GM19397 (cell line): ENCODE results near the gene TAF4.

ENCODE experiments used
- ATAC-seq: cut with Tn5 transposase; IDR thresholded peaks from one replicate; pipeline ENCODE4 v1.9.1; 2021; ENCODE audit warnings: mild to moderate bottlenecking, moderate library complexity; ENCODE audit not compliant: unreplicated experiment

The TAF4 gene

GRCh38 chr20:61968036-61968810 lies 97.5 kb downstream of the TAF4 start:
- ATAC-seq: no peak

GRCh38 chr20:61967300-61967699 lies 98.4 kb downstream of the TAF4 start:
- no peak for ATAC-seq

GRCh38 chr20:61966492-61967244 lies 99.0 kb downstream of the TAF4 start:
- no peak for ATAC-seq

- ATAC-seq: no peak
Measured at GRCh38 chr20:61965606-61966491, 99.8 kb downstream of the TAF4 start.

- ATAC-seq: no peak
Measured at GRCh38 chr20:61964675-61965605, 100.7 kb downstream of the TAF4 start.

- ATAC-seq: no peak
Measured at GRCh38 chr20:61963885-61964674, 101.6 kb downstream of the TAF4 start.

GRCh38 chr20:61963149-61963548 lies 102.5 kb downstream of the TAF4 start:
- ATAC-seq: no peak

- ATAC-seq: no peak
Measured at GRCh38 chr20:61960836-61961235, 104.8 kb downstream of the TAF4 start.

- ATAC-seq: no peak
Measured at GRCh38 chr20:61958773-61959700, 106.6 kb downstream of the TAF4 start.

- ATAC-seq: no peak
Measured at GRCh38 chr20:61957961-61958715, 107.5 kb downstream of the TAF4 start.

- ATAC-seq: no peak
Measured at GRCh38 chr20:61956396-61957342, 109.0 kb downstream of the TAF4 start.

GRCh38 chr20:61955668-61956395 lies 109.8 kb downstream of the TAF4 start:
- no peak for ATAC-seq

- no peak for ATAC-seq
Measured at GRCh38 chr20:61954276-61955021, 111.2 kb downstream of the TAF4 start.

GRCh38 chr20:61953037-61954021 lies 112.4 kb downstream of the TAF4 start:
- no peak for ATAC-seq
